Measurements from ENCODE around the gene POR. TPM values are rescaled to one million over a fixed set of nuclear protein-coding genes. Genes with fewer than 3 reads are reported as not detected.
"Not testable (repeated sequence)": the region's sequence is repeated elsewhere in the genome, so short reads cannot be mapped to it uniquely, and the experiment has no call there.

POR gene
- total RNA-seq, 2 donors from 2014 or later, result 76.3 to 88.8 TPM

DNA sequence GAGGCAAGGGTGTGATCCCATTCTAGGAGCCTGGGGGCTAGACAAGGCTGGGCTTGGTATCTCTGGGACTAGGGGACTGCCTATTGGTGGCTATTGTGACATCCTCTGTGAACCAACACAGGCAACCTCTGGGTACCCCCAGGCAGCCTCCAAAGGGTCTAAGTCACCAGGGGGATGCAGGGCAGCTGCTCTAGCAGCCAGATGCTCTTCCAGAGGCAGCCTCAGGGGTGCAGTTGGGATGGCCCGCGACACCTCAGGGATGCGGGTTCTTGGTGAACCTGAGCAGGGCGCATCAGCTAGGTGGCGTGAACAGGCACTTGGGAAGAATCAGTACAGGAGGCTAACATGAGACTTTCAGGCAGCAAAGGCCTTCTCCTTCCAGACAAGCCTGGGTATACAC lies 81.0 kb downstream of the POR start:
- DNase-seq (ENCODE audit: low spot score), result no peak
- intact Hi-C loops (cut with DNase I), result no loop called here

GRCh38 chr7:75996476-75996875 lies 81.5 kb downstream of the POR start:
- intact Hi-C loops (cut with DNase I), result no loop called here
- DNase-seq (ENCODE audit: low spot score), result no peak

DNA sequence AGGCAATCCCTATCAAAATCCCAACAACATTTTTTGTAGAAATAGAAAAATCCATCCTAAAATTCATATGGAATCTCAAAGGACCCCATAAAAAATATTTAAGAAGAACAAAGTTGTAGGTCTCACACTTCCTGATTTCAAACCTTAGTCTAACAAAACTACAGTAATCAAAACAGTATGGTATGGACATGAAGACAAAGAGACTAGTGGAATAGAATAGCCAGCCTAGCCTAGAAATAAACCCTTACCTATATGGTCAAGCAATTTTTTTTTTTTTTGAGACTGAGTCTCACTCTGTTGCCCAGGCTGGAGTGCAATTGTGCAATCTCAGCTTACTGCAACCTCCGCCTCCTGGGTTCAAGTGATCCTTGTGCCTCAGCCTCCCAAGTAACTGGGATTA lies 83.1 kb downstream of the POR start:
- no peak for DNase-seq (ENCODE audit: low spot score)
- intact Hi-C loops (cut with DNase I), result no loop called here

DNA sequence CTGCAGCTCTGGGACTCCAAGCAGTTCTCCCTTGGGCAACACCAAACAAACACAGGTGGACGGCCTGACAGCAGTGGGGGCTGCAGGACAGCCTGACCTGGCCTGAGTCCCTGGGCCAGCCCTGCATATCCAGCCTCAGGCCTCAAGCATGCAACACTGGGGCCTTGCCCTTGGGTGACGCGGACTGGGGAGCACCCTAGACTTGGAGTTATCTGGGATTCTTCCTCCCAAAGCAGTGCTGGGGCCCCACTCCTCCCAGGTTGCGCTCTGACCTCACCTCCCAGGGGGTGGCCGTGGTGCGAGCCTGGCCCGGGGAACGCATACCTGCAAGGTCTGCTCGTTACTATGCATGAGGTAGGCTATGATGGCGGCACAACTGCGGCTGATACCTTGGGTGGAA lies 85.6 kb downstream of the POR start:
- intact Hi-C loops (cut with DNase I), result no loop called here
- DNase-seq (ENCODE audit: low spot score), result no peak

- intact Hi-C loops (cut with DNase I), result no loop called here
- DNase-seq (ENCODE audit: low spot score), result no peak
Measured at GRCh38 chr7:76002139-76002538, 87.2 kb downstream of the POR start.

- no peak for DNase-seq (ENCODE audit: low spot score)
- intact Hi-C loops (cut with DNase I), result no loop called here
Measured at GRCh38 chr7:76002822-76003221, 87.9 kb downstream of the POR start.

GRCh38 chr7:76003351-76003750 lies 88.4 kb downstream of the POR start:
- intact Hi-C loops (cut with DNase I), result no loop called here
- DNase-seq (ENCODE audit: low spot score), result no peak

DNA sequence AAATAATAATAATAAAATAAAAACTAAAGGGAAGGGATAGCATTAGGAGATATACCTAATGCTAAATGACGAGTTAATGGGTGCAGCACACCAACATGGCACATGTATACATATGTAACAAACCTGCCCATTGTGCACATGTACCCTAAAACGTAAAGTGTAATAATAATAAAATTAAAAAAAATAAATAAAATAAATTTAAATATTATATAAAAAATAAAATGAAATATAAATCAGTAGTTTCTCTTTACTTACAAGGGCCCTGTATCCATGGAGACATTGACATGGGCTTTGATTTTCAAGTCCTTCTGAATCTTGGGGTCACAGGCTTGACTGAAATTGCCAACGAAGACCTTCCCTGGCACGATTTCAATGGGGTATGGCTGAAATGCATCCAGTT lies 90.0 kb downstream of the POR start:
- DNase-seq (ENCODE audit: low spot score); intact Hi-C loops (cut with DNase I): not testable (repeated sequence)

GRCh38 chr7:76008156-76008687 lies 93.3 kb downstream of the POR start:
- DNase-seq (ENCODE audit: low spot score), result no peak
- intact Hi-C loops (cut with DNase I), result no loop called here

GRCh38 chr7:76009672-76010600 lies 95.0 kb downstream of the POR start:
- DNase-seq (ENCODE audit: low spot score), result no peak
- intact Hi-C loops (cut with DNase I), result no loop called here

- intact Hi-C loops (cut with DNase I), result no loop called here
- peak; percentile 87 for DNase-seq (ENCODE audit: low spot score)
Measured at GRCh38 chr7:76011442-76011861, 96.5 kb downstream of the POR start.

- intact Hi-C loops (cut with DNase I), result no loop called here
- no peak for DNase-seq (ENCODE audit: low spot score)
Measured at GRCh38 chr7:76016191-76016947, 101.4 kb downstream of the POR start.

DNA sequence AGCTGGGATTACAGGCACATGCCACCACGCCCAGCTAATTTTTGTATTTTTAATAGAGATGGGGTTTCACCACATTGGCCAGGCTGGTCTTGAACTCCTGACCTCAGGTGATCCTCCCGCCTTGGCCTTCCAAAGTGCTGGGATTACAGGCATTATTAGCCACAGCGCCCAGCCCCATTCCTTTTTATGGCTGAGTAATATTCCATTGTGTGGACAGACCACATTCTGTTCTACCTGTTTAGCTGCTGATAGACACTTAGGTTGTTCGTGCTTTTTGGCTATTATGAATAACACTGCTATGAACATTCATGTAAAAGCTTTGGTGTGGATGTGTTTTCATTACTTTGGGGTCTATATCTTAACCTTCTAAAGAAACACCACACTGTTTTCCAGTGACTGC lies 103.6 kb downstream of the POR start:
- intact Hi-C loops (cut with DNase I); DNase-seq (ENCODE audit: low spot score): not testable (repeated sequence)

DNA sequence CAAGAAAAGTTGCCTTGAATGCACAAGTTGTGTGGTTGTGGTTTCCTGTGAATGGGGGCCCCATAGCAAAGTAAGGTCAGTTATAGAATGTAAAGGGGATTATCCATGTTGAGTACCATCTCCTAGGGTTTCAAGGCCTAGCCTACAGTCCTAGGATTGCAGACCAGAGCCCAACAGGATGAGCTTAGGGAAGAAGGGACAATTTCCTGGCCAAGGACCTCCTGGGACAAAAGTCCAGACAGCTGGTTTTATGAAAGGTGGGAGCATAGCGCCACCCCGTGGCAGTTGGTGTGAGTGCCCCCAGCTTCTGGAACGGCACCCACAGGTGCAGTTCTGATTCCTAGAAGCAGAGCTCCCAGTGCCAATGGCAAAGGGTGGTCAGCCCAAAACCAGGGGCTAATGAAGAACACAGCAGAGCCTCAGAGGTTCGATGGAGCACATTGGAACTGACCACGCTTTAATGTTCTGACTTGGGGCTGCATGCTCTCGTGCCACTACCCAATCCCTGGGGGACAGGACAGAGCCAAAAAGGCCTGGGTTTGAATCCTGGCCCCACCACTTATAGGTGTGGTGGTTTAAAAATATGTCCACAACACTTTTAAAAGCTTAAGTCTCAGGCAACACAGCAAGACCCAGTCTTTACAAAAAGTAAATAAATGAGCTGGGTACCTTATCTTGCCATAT lies 105.2 kb downstream of the POR start:
- DNase-seq (ENCODE audit: low spot score), result peak; percentile 93
- intact Hi-C loops (cut with DNase I), result loop anchor here in 1 of 2 donors (2.0 kb wide), 1 partner anchor 153 kb away; no protein-coding TSS in a partner anchor

- intact Hi-C loops (cut with DNase I), result no loop called here
- DNase-seq (ENCODE audit: low spot score), result no peak
Measured at GRCh38 chr7:76022026-76022780, 107.2 kb downstream of the POR start.

DNA sequence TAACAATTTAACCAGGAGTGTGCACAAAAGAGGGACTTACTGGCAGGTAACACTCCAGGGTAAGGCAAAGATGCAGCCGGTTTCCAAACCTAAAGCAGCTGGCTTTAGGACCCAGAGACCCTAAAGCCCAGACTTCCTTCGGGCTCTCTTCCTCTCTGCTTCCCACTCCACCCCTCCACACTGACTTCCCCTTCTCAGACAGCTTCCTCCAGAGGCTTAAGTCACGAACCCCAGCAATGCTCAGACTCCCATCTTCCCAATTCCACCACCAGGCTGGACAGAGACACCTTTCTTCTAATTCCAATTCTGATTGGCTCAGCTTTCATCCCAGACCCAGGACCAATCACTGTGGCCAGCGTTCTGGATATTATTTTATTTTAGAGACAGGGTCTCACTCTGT lies 108.0 kb downstream of the POR start:
- DNase-seq (ENCODE audit: low spot score), result no peak
- intact Hi-C loops (cut with DNase I), result no loop called here

DNA sequence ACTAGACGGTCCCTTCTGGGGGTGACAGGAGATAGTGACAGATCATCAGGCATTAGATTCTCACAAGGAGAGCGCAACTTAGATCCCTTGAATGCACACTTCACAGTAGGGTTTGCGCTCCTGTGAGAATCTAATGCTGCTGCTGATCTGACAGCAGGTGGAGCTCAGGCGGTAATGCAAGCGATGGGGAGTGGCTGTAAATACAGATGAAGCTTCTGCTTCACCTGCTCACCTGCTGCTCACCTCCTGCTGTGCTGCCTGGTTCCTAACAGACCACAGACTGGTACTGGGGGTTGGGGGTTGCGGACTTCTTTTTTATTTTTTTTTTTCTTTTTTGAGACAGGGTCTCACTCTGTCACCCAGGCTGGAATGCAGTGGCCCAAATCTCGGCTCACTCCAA lies 114.7 kb downstream of the POR start:
- DNase-seq (ENCODE audit: low spot score); intact Hi-C loops (cut with DNase I): not testable (repeated sequence)

DNA sequence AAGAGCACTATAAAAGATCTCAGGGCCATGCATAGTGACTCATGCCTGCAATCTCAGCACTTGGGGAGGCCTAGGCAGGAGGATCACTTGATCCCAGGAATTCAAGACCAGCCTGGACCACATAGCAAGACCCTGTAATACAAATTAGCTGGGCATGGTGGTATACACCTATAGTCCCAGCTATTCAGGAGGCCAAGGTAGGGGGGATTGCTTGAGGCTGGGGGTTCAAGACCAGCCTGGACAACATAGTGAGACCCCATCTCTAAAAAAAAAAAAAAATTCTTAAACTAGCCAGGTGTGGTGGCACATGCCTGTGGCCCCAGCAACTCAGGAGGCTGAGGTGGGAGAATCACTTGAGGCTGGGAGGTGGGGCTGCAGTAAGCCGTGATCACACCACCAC lies 117.0 kb downstream of the POR start:
- intact Hi-C loops (cut with DNase I), result no loop called here
- no peak for DNase-seq (ENCODE audit: low spot score)
